ENCODE results near the gene UQCR11.
A peak's percentile ranks its signal among the peaks of the same experiment; 100 is the strongest.

Gene UQCR11

DNA sequence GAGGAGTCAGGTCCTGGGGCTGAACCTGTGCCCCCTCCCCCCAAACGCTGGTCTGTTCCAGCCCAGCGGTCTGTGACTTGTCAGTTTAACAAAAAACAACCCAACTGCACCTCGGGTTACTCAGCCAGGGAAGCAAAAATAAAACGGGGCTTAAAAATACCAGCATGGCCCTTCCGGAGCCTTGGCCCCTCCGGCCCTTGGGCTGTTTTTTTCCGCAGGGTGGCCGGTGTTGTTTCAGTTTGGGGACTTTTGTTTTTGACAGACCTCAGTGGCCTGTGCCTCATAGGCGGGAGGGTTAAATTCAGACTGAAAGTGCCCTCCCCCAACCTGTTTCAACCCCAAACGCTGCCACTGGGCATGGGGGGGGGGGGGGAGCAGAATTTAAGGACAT is 43.2 kb upstream of the UQCR11 start:
- TF ChIP-seq, protein P1, sequence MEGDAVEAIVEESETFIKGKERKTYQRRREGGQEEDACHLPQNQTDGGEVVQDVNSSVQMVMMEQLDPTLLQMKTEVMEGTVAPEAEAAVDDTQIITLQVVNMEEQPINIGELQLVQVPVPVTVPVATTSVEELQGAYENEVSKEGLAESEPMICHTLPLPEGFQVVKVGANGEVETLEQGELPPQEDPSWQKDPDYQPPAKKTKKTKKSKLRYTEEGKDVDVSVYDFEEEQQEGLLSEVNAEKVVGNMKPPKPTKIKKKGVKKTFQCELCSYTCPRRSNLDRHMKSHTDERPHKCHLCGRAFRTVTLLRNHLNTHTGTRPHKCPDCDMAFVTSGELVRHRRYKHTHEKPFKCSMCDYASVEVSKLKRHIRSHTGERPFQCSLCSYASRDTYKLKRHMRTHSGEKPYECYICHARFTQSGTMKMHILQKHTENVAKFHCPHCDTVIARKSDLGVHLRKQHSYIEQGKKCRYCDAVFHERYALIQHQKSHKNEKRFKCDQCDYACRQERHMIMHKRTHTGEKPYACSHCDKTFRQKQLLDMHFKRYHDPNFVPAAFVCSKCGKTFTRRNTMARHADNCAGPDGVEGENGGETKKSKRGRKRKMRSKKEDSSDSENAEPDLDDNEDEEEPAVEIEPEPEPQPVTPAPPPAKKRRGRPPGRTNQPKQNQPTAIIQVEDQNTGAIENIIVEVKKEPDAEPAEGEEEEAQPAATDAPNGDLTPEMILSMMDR (IDR thresholded peaks at IDR 0.05): no peak
- DNase-seq: no peak
- H3K4me3 ChIP-seq: peak overlapping the region; percentile 27 to 30
- H3K4me1 ChIP-seq: peaks cover 0 to 54% (median 34%) of the 10 kb centered on the region in 4 donors
- peaks cover 8 to 50% (median 29%) of the 10 kb centered on the region in 3 donors for H3K36me3 ChIP-seq
- intact Hi-C loops (cut with DNase I; ENCODE audit: low total_unique reads): no loop called here
- H3K9me3 ChIP-seq: no peaks in the 10 kb centered on the region
- no peaks in the 10 kb centered on the region for H3K27me3 ChIP-seq
- H3K27ac ChIP-seq: peak overlapping the region; percentile 76 to 80

DNA sequence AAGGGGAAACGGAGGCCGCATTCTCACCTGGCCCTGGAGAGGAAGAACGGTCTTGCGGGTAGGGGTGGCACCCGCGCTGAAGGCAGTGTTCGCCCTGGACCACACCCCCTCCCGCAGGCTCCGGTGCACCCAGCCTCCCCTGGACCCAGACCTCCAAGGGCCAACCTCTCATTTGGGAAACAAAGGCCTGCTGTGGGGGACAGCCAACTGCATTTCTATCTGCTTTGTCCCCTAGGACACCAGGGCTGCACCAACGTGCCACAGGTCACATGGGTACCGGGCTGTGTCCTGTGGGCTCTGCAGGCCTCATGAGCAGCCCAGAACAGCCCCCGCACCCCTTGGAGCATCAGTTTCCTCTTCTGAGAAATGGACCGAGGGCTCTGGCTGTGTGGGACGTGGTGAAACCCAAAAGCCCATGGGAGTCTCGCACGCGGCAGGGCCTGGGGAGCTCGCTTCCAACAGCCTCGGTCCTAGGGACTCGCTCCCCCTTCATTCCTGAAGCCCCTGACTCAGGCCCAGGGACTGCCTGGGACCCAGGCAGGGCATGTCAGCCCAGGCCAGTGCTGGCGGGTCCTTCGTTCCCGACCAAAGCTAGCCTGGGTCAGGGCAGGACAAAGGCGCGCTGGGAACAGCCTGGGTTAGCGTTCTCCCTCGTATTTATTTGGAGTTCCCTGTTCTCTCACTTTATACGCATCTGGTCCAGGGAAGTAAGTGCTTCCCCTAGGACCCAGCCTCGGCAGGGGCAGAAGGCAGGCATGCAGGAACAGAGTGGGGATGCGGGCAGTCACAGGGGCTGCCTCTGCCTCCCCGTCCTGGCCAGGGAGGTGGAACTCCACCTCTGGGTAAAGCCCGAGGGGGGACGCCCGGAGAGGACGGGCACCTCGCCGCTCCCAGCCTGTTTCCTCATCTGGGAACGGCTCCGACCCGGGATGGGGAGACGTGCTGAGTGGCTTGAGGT is 42.5 kb upstream of the UQCR11 start:
- intact Hi-C loops (cut with DNase I; ENCODE audit: low total_unique reads): no loop called here
- H3K9me3 ChIP-seq: no peaks in the 10 kb centered on the region
- peaks cover 8 to 56% (median 36%) of the 10 kb centered on the region in 3 donors for H3K36me3 ChIP-seq
- no peak for DNase-seq
- TF ChIP-seq, protein P1 (IDR thresholded peaks at IDR 0.05): no peak
- H3K27me3 ChIP-seq: no peaks in the 10 kb centered on the region
- peak overlapping the region; percentile 76 to 80 for H3K27ac ChIP-seq
- peak overlapping the region; percentile 27 to 30 for H3K4me3 ChIP-seq
- H3K4me1 ChIP-seq: peaks cover 0 to 50% (median 34%) of the 10 kb centered on the region in 4 donors

DNA sequence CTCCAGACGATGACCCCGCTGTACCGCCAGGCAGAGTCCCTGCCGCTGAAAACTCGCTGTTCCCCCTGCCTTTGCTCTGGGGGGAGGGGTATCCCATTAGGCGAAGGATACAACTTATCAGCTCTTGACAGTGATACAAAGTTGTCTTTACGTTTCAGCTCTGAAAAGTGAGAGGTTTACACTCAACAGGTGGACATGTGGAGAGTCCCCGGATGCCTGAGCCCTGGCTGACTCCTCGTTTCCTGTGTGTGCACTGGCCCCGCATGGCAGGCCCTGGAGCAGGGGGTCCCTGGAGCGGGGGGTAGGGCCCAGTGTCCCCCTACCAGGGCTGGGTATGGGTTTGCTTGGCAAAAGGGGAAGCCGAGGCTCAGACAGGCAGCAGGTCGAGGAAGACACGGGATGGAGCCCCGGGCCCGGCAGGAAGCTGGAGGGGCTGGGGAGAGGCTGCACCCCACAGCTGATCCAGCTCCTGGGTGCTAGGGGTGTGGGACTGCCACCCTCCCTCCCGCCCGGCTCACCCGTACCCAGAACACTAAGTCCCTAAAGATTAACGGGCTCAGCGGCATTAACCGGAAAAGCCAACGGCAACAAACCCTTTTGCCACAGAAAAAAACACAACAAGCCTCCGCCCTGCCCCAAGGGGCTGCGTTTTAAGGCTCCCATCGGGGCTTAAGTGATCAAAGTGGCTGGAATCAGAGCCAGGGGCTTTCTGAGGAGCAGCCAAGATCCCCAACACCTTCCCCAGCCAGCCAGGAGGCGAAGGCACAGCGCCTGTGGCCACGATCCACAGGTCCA is 41.6 kb upstream of the UQCR11 start:
- no peaks in the 10 kb centered on the region for H3K9me3 ChIP-seq
- peaks cover 0 to 50% (median 34%) of the 10 kb centered on the region in 4 donors for H3K4me1 ChIP-seq
- no peak overlapping the region for H3K4me3 ChIP-seq
- H3K27me3 ChIP-seq: no peaks in the 10 kb centered on the region
- H3K36me3 ChIP-seq: peaks cover 8 to 62% (median 44%) of the 10 kb centered on the region in 3 donors
- TF ChIP-seq, protein P1 (IDR thresholded peaks at IDR 0.05): no peak
- H3K27ac ChIP-seq: peak overlapping the region in 1 of 2 donors; percentile 80
- intact Hi-C loops (cut with DNase I; ENCODE audit: low total_unique reads): no loop called here
- DNase-seq: no peak

DNA sequence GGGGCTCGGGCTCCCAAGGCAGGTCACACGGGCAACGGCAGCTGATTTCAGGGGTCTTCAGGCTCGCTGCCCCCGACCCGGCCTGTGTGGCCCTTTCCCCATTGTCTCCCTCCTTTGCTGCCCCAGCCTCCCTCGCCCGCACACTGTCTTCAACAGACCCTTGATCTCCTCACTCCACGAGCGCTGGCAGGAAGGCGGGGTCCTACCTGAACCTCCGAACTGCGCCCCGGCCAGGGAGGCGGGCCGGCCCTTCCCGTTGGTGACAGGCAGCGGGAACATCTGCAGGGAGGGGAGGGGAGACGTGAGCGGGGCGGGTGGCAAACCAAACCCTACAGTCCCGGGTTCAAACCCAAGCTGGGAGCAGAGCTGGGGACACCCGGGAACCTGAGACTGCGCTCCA is 40.9 kb upstream of the UQCR11 start:
- Histone ChIP-seq H3K9me3 (no peaks in the 10 kb centered on the region), H3K27me3 (no peaks in the 10 kb centered on the region), H3K27ac (no peak overlapping the region), H3K4me3 (no peak overlapping the region), H3K4me1 (peaks cover 0 to 48% (median 32%) of the 10 kb centered on the region in 4 donors), H3K36me3 (peaks cover 8 to 62% (median 50%) of the 10 kb centered on the region in 3 donors)
- no peak for DNase-seq
- intact Hi-C loops (cut with DNase I; ENCODE audit: low total_unique reads): no loop called here
- TF ChIP-seq, protein P1 (IDR thresholded peaks at IDR 0.05): no peak

DNA sequence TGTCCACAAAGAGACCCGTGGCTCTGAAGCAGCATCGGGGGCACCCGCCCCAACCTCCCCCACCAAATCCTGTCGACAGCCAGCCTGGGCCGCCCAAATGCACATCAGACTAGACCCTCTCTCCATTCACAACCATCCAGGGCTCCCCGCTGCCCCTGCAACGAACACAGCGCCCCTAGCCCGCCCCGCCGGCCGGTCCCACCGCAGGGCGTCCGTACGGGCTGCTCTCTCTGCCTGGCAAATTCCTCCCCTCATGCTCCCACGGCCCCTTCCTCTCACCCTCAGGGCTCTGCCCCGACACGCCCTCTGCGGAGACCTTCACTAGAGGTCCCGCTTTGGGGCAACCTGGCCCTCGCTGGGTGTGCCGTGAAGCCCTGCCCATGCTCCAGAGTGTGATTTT is 40.0 kb upstream of the UQCR11 start:
- TF ChIP-seq, protein P1 (IDR thresholded peaks at IDR 0.05): no peak
- no peaks in the 10 kb centered on the region for H3K27me3 ChIP-seq
- H3K9me3 ChIP-seq: no peaks in the 10 kb centered on the region
- intact Hi-C loops (cut with DNase I; ENCODE audit: low total_unique reads): no loop called here
- no peak overlapping the region for H3K4me3 ChIP-seq
- peaks cover 8 to 69% (median 50%) of the 10 kb centered on the region in 3 donors for H3K36me3 ChIP-seq
- H3K4me1 ChIP-seq: peaks cover 0 to 39% (median 24%) of the 10 kb centered on the region in 4 donors
- no peak for DNase-seq
- H3K27ac ChIP-seq: no peak overlapping the region

Measured in tibial artery (tissue), 4 donors.